Measurements from ENCODE around the gene KIAA1217. TPM values are rescaled to one million over a fixed set of nuclear protein-coding genes. Genes with fewer than 3 reads are reported as not detected.
A peak's percentile ranks its signal among the peaks of the same experiment; 100 is the strongest.

The KIAA1217 gene
- total RNA-seq, 6 experiments from 2014 or later = 10.4 to 25.5 (median 14.9) TPM

DNA sequence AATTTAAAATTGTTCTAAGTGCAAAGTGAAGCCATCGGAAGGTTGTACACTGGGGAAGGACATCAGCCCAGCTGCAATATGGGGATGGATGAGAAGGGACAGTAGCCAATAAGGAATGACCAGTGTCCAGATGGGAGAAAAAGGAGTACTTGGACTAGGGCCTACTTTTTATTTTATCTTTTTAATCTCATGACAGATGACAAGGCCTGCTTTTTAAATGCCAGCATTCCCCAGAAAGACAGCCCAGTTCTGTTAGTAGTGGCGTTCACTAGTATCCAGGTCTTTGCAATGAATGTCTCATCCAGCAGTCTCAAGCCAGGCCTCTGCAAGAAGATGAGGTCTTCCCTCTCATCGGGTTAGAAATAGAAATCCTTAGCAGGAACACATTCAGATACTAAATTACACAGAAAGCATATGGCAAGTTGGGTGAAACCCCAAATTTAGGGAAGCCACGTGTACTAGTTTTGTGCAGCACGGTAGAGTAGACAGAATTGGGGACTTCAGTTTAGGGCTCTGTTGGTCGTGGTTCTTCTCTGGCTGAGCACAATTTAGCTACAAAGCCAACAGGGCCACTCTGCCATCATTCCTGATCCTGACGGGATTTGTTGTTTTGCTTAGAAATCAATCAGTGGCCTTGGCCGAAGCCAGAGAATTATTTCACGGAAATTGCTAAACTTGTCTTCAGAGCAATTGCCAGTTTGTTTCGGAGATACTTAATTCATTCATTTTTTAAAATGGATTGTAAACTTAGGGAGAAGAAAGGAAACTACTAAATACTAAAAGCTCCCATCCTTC, 286.9 kb downstream of the KIAA1217 start:
- ATAC-seq (peak; percentile 16 to 66 (median 52)), DNase-seq (no peak)
- no peak overlapping the region for H3K4me3 ChIP-seq
- intact Hi-C loops (cut with DNase I) = no loop called here
- H3K4me1 ChIP-seq = peaks cover 0 to 13% (median 6%) of the 10 kb centered on the region in 4 donors
- H3K36me3 ChIP-seq = peaks cover 0 to 32% (median 3%) of the 10 kb centered on the region in 4 donors
- TF ChIP-seq POLR2A (IDR thresholded peaks at IDR 0.05) (no peak), CTCF (IDR thresholded peaks at IDR 0.05) (no peak)
- WGBS (ENCODE audit: insufficient coverage, low coverage, low lambda C conversion rate, missing lambda C conversion rate) = 60% methylated on average over 10 of the region's 10 CpGs
- no peaks in the 10 kb centered on the region for H3K9me3 ChIP-seq
- no peak overlapping the region for H3K27ac ChIP-seq
- H3K27me3 ChIP-seq = no peaks in the 10 kb centered on the region

- Histone ChIP-seq H3K27ac (no peak overlapping the region), H3K4me1 (peaks cover 0 to 13% (median 6%) of the 10 kb centered on the region in 4 donors), H3K27me3 (no peaks in the 10 kb centered on the region), H3K4me3 (no peak overlapping the region), H3K36me3 (peaks cover 0 to 38% (median 3%) of the 10 kb centered on the region in 4 donors), H3K9me3 (no peaks in the 10 kb centered on the region)
- ATAC-seq = no peak
- WGBS (ENCODE audit: insufficient coverage, low coverage, low lambda C conversion rate, missing lambda C conversion rate) = 91% methylated on average over 7 of the region's 8 CpGs
- DNase-seq = no peak
- TF ChIP-seq CTCF (IDR thresholded peaks at IDR 0.05) (no peak), POLR2A (IDR thresholded peaks at IDR 0.05) (no peak)
- intact Hi-C loops (cut with DNase I) = no loop called here
Observed at GRCh38 chr10:24496906-24497305, 288.0 kb downstream of the KIAA1217 start.

DNA sequence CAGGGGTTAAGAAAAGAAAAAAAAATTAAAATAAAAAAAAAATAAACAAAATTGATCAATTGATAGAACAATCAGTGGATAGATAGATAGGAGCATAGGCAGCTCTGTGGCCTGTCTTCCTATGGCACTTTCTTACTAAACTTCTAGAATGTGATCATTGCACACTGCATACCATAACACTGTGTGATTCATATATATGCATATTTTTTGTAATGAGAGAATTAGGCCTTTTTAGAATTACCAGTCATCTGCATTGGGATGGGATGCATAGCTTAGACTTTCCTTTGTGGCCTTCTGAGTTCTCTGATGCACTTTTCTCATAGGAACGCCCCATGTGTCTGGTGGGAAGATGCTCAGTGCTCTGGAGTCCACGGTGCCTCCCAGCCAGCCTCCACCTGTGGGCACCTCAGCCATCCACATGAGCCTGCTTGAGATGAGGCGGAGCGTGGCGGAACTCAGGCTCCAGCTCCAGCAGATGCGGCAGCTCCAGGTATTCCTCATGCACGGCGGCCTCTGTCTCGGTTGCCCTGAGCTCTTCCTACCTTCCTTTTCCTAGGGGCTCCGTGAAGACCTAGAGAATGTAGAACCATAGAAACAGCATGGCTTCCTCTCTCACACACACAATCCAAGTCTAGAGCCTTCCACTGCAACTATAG, 292.2 kb downstream of the KIAA1217 start:
- TF ChIP-seq POLR2A (IDR thresholded peaks at IDR 0.05) (no peak), CTCF (IDR thresholded peaks at IDR 0.05) (no peak)
- no peaks in the 10 kb centered on the region for H3K27me3 ChIP-seq
- 90% methylated on average over 2 of the region's 10 CpGs for WGBS (ENCODE audit: insufficient coverage, low coverage, low lambda C conversion rate, missing lambda C conversion rate)
- DNase-seq = no peak
- H3K36me3 ChIP-seq = peaks cover 0 to 65% (median 12%) of the 10 kb centered on the region in 4 donors
- H3K4me3 ChIP-seq = no peak overlapping the region
- peak in 2 of 4 donors; percentile 9 to 26 for ATAC-seq
- intact Hi-C loops (cut with DNase I) = no loop called here
- H3K4me1 ChIP-seq = peaks cover 0 to 3% (median under 1%) of the 10 kb centered on the region in 4 donors
- H3K27ac ChIP-seq = no peak overlapping the region
- H3K9me3 ChIP-seq = no peaks in the 10 kb centered on the region

DNA sequence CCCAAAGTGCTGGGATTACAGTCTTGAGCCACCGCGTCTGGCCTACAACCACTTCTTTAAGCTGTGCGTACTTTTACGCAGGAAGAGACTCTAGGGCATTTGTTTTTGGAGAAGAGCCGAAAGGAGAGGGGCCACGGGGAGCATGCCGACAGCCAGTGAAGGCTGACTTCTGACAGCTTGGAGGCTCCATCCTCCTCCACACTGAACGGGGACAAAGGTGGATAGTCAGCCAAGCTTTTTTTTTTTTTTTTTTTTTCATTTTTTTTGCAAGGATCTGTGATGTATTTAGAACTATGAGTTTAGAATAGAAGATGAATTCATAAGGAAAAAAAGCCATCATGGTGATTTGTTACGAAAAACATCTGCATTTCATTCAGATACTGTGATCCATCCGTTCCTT, 293.1 kb downstream of the KIAA1217 start:
- 88% methylated on average over 10 of the region's 10 CpGs for WGBS (ENCODE audit: insufficient coverage, low coverage, low lambda C conversion rate, missing lambda C conversion rate)

More for the DNA sequence above, 293.1 kb downstream of the KIAA1217 start:
- no peaks in the 10 kb centered on the region for H3K4me1 ChIP-seq
- no peak overlapping the region for H3K4me3 ChIP-seq
- ATAC-seq (no peak), DNase-seq (no peak)
- TF ChIP-seq CTCF (IDR thresholded peaks at IDR 0.05) (no peak), POLR2A (IDR thresholded peaks at IDR 0.05) (no peak)
- peaks cover 0 to 56% (median 12%) of the 10 kb centered on the region in 4 donors for H3K36me3 ChIP-seq
- H3K27me3 ChIP-seq = no peaks in the 10 kb centered on the region
- H3K27ac ChIP-seq = no peak overlapping the region
- H3K9me3 ChIP-seq = no peaks in the 10 kb centered on the region
- intact Hi-C loops (cut with DNase I) = loop anchor here in 1 of 2 donors (2.0 kb wide), 1 partner anchor 83 kb away; no protein-coding TSS in a partner anchor
